Measurements from ENCODE around the gene INKA2. TPM values are rescaled to one million over a fixed set of nuclear protein-coding genes. Genes with fewer than 3 reads are reported as not detected.

Gene INKA2
- polyA plus RNA-seq, 3 donors = 1.8 to 6.6 (median 2.0) TPM

GRCh38 chr1:111762332-111762731 is 23.1 kb upstream of the INKA2 start:
- Mint-ChIP-seq H3K27me3 (ENCODE audit: low read depth in 3 of 3) (no peaks in the 10 kb centered on the region), H3K4me1 (peaks cover 4% of the 10 kb centered on the region), H3K27ac (no peak overlapping the region), H3K9me3 (no peaks in the 10 kb centered on the region), H3K4me3 (no peak overlapping the region), H3K36me3 (peaks cover 75 to 87% of the 10 kb centered on the region in 2 donors)
- H3K27me3 ChIP-seq (ENCODE audit: control insufficient read depth in 2 of 2, insufficient read depth in 2 of 2, low read length in 2 of 2) = no peaks in the 10 kb centered on the region
- no peak overlapping the region for H3K4me3 ChIP-seq (replicated peaks in 1 of 3; ENCODE audit: low read depth in 2 of 3, low read length in 3 of 3)
- no peaks in the 10 kb centered on the region for H3K9me3 ChIP-seq (replicated peaks in 1 of 2; ENCODE audit: control insufficient read depth in 1 of 2, insufficient read depth in 1 of 2, low read length in 2 of 2)
- H3K27ac ChIP-seq (ENCODE audit: low read depth in 1 of 2, low read length in 2 of 2) = no peak overlapping the region
- no peak for DNase-seq
- intact Hi-C loops (cut with micrococcal nuclease) = no loop called here
- H3K36me3 ChIP-seq (replicated peaks in 1 of 2; ENCODE audit: control insufficient read depth in 1 of 2, insufficient read depth in 2 of 2, low read length in 2 of 2) = peaks cover 83 to 88% of the 10 kb centered on the region in 2 donors
- no peak overlapping the region for H3K9ac ChIP-seq (ENCODE audit: insufficient read depth, low read length, poor library complexity, severe bottlenecking)
- TF ChIP-seq CTCF (IDR thresholded peaks at IDR 0.05) = no peak
- H3K4me1 ChIP-seq (ENCODE audit: control insufficient read depth in 1 of 2, insufficient read depth in 2 of 2, low read length in 2 of 2) = no peaks in the 10 kb centered on the region
- no peak overlapping the region for H2AFZ ChIP-seq (ENCODE audit: insufficient read depth, low read depth, low read length, poor library complexity, severe bottlenecking)
- no peak overlapping the region for H3K4me2 ChIP-seq (replicated peaks; ENCODE audit: extremely low read depth, low read length, poor library complexity, severe bottlenecking)
- peaks cover 12% of the 10 kb centered on the region for H3K79me2 ChIP-seq (ENCODE audit: insufficient read depth, low read length)
- H4K20me1 ChIP-seq (ENCODE audit: insufficient read depth, low read length) = no peaks in the 10 kb centered on the region
- no CpG with 5 or more reads among the region's 2 CpGs for WGBS (ENCODE audit: insufficient coverage)

GRCh38 chr1:111761717-111762116 is 22.5 kb upstream of the INKA2 start:
- 100% methylated on average over 1 of the region's 2 CpGs for WGBS (ENCODE audit: insufficient coverage)
- Mint-ChIP-seq H3K27me3 (ENCODE audit: low read depth in 3 of 3) (no peaks in the 10 kb centered on the region), H3K4me1 (peaks cover 10% of the 10 kb centered on the region), H3K36me3 (peaks cover 70 to 83% of the 10 kb centered on the region in 2 donors), H3K4me3 (no peak overlapping the region), H3K9me3 (no peaks in the 10 kb centered on the region), H3K27ac (no peak overlapping the region)
- no peak overlapping the region for H3K4me2 ChIP-seq (replicated peaks; ENCODE audit: extremely low read depth, low read length, poor library complexity, severe bottlenecking)
- no peak for DNase-seq
- H3K4me3 ChIP-seq (replicated peaks in 1 of 3; ENCODE audit: low read depth in 2 of 3, low read length in 3 of 3) = no peak overlapping the region
- no peaks in the 10 kb centered on the region for H3K27me3 ChIP-seq (ENCODE audit: control insufficient read depth in 2 of 2, insufficient read depth in 2 of 2, low read length in 2 of 2)
- H3K9me3 ChIP-seq (replicated peaks in 1 of 2; ENCODE audit: control insufficient read depth in 1 of 2, insufficient read depth in 1 of 2, low read length in 2 of 2) = no peaks in the 10 kb centered on the region
- no peak overlapping the region for H2AFZ ChIP-seq (ENCODE audit: insufficient read depth, low read depth, low read length, poor library complexity, severe bottlenecking)
- no peak for TF ChIP-seq CTCF (IDR thresholded peaks at IDR 0.05)
- H4K20me1 ChIP-seq (ENCODE audit: insufficient read depth, low read length) = no peaks in the 10 kb centered on the region
- intact Hi-C loops (cut with micrococcal nuclease) = no loop called here
- peaks cover 6% of the 10 kb centered on the region in 2 donors for H3K4me1 ChIP-seq (ENCODE audit: control insufficient read depth in 1 of 2, insufficient read depth in 2 of 2, low read length in 2 of 2)
- H3K27ac ChIP-seq (ENCODE audit: low read depth in 1 of 2, low read length in 2 of 2) = no peak overlapping the region
- peaks cover 18% of the 10 kb centered on the region for H3K79me2 ChIP-seq (ENCODE audit: insufficient read depth, low read length)
- H3K9ac ChIP-seq (ENCODE audit: insufficient read depth, low read length, poor library complexity, severe bottlenecking) = no peak overlapping the region
- H3K36me3 ChIP-seq (replicated peaks in 1 of 2; ENCODE audit: control insufficient read depth in 1 of 2, insufficient read depth in 2 of 2, low read length in 2 of 2) = peaks cover 77 to 87% of the 10 kb centered on the region in 2 donors

All from CD14-positive monocyte (primary cell).